GM19455 (cell line): ENCODE measurements around the gene CDH6.
"Not testable (repeated sequence)": the region's sequence is repeated elsewhere in the genome, so short reads cannot be mapped to it uniquely, and the experiment has no call there.

ENCODE experiments used
- ATAC-seq: cut with Tn5 transposase; IDR thresholded peaks from one replicate; pipeline ENCODE4 v1.9.1; 2021; ENCODE audit not compliant: unreplicated experiment

The CDH6 gene

DNA sequence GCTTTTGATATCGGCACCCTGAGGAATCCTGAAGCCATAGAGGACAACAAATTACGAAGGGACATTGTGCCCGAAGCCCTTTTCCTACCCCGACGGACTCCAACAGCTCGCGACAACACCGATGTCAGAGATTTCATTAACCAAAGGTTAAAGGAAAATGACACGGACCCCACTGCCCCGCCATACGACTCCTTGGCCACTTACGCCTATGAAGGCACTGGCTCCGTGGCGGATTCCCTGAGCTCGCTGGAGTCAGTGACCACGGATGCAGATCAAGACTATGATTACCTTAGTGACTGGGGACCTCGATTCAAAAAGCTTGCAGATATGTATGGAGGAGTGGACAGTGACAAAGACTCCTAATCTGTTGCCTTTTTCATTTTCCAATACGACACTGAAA lies 129.5 kb downstream of the CDH6 start:
- ATAC-seq: no peak

DNA sequence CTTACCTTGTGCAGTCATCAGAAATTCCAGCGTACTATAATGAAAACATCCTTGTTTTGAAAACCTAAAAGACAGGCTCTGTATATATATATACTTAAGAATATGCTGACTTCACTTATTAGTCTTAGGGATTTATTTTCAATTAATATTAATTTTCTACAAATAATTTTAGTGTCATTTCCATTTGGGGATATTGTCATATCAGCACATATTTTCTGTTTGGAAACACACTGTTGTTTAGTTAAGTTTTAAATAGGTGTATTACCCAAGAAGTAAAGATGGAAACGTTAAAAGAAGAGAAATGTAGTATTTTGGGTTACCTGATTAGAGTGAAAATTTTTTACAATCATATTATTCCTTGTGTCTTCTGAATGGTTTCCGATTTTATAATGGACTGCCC lies 131.4 kb downstream of the CDH6 start:
- no peak for ATAC-seq

DNA sequence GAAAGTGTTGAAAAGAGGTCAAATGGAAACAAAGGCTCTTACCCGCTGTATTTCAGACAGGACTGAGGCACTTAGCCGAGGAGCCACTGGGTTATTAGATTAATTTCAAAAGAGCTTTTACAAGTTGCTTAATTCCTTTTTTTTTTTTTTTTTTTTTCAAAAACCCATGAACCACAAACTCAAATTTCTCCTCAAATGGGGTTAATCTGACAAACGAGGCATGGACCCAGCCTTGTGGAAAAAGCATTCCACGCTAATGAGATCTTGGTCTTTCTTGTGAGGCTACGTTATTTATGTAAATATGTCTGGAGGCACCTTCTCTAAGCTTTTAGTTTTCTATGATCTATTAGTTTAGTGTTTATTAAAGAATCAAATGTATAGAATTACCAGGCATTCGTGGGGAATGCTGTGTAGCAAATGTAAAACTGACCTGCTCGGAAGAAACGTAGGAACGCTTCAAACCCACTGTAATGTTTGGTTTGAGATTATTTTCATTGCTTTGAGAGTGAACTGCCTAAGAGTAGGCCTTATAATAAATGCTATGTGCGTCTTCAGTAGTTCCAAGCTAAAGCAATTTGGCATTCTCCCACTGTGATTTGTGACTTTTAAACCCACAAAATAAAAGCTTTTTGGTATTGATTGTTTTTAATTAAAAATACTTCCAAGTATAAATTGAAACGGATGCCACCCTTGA lies 134.7 kb downstream of the CDH6 start:
- ATAC-seq: no peak

DNA sequence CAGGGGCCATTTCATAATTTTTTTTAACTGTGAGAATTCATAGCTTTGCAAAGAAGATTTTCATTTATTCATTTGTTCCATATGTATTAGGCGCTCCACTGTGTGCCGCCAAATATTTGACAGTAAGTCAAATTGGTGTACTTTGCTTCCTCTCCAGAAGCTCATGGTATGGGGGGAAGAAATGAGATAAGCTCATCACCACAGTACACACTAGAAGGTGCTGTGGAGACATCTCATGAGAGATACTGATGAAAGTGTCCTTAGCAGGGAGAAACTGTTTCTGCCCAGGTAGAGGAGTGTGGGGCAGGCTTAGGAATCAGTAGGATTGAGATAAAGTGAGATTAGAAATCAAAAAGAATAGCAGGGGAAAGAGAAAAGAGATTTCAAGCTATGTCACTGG lies 136.2 kb downstream of the CDH6 start:
- no peak for ATAC-seq

DNA sequence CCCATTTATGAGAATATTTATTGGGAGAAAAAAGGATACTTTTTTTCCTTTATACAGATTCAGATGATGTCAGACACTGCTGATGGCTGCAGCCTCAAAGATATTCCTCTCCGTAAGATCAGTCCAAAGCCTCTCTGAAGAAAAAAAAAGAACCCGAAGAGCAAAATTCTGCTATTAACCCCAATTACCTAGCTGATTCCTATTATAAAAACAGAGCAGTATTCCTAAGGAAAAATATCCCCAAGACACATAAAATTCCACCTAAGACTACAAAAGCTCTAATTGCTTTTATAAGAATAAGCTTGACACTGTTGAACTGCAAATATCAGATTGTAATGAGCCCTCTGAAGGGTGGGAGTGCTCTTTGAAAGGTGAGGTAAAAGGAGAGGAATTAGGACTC lies 138.7 kb downstream of the CDH6 start:
- ATAC-seq: no peak

DNA sequence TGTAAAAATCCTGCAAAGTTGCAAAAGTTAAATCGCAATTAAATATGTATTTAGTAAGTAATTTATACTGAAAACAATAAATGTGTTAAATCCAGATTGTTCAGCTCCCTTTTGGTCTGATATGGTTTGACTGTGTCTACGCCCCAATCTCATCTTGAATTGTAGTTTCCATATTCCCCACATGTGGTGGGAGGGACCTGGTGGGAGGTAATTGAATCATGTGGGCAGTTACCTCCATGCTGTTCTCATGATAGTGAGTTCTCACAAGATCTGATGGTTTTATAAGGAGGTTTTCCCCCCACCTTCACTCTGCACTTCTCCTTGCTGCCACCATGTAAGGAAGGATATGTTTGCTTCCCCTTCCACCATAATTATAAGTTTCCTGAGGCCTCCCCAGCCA lies 140.0 kb downstream of the CDH6 start:
- ATAC-seq: no peak

DNA sequence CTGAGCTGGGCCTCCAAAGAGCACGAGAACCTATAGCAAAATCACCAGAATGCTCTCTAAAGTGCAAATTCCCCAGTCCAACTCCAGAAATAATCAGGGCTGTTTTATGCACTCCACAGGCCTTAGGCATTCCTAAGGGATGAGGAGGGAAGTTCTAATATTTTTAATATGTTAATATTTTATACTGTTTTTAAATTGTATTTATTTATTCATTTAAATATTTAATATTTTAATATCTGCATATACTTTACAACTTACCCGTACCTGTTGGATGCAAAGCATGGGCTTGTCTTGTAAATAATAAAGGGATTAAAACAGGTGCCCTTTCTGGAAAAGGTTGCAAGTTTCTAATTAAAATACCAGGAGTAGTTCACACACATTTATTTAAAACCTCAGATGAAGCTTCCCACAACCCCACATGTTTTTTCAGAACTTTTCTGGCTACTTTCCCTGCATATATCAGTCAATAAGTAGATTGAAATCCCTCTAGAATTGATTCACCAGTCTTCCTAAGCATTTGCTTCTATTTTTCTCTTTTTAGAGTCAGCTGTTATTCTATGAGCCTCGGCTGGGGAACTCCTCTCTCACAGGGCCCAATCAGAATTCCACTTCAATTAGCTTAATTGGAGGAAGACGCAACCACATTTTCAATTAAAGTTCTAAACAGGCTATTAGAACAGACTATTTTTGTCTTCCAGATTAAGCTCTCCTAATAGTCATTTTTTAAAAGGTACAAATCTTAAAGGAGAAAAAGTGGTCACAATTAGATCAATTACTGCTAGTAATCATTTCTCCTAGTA lies 140.8 kb downstream of the CDH6 start:
- ATAC-seq: no peak

DNA sequence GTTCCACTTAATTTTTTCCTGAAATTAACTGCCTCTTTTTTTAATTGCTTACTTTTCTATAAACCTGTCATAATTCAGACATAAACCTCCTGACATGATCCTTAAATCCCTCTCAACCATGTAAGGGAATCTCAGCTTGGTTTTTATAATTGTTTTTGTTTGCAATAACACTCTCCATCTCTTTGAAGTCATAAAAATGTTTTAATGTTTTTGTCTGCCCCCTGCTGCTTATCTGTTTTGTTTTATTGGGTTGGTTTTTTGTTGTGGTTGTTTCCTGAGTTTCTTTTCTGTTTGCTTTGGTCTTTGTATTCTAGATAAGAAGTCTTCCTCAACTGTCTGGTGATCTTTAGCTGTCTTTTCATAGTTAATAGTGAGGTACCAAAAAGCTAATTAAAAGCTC lies 142.0 kb downstream of the CDH6 start:
- ATAC-seq: no peak

DNA sequence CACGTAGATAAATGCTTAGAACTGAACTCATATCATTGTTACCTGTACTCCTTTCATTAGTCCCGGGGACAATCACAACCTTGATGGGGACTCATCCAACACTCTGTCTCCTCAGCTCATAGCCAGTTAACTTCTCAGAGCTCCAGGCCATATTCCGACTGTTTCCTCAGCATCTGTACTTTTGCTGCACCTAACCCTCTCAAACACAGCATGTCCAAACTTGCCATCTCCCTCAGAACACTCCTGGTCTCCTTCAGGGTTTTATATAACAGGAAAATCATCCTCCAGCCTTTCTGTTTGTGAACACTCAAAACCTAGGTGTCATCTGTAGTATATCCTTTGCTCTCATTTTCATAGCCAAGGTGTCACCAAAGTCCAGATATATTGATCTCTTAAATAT lies 150.5 kb downstream of the CDH6 start:
- no peak for ATAC-seq

DNA sequence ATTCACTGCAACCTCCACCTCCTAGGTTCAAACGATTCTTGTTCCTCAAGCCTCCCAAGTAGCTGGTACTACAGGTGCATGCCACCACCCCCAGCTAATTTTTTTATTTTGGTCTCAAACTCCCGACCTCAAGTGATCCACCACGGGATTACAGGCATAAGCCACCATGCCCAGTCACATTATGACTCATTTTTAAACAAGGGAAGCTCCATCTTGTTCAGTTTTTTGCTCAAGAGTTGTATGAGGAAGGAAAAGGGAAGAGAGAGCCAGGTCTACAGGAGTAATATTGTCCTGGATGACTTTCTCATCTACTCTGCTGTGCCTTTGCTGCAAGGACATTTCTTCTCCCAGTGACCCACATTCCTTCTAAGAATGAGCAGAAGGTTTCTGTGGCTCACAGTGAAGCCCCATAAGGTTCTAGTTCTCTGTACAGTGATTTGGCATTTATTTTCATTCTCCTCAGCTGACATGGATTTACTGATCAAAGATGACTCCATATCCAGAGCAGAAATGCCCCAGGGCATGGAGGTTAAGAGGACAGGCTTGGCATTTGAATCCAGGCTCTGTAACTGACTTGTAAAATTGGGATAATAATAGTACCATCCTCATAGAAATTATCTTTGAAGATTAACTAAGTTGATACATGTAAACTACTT lies 153.5 kb downstream of the CDH6 start:
- ATAC-seq: no peak

DNA sequence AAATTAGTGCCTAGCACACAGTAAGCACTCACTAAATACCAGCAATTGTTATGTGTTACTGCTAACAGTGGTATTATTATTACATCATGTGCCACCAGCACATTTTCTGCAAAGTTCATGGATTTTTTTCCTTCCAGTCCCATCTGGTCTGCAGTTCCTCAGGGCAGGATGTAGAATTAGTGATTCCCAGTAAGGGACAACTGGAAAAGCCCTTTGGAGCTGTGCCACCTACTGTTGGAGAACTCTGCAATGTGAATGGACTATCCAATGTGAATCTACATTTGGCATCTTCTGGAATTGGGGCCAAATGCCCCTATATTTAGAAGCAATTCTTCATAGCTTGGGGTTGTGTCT lies 154.0 kb downstream of the CDH6 start:
- ATAC-seq: no peak

DNA sequence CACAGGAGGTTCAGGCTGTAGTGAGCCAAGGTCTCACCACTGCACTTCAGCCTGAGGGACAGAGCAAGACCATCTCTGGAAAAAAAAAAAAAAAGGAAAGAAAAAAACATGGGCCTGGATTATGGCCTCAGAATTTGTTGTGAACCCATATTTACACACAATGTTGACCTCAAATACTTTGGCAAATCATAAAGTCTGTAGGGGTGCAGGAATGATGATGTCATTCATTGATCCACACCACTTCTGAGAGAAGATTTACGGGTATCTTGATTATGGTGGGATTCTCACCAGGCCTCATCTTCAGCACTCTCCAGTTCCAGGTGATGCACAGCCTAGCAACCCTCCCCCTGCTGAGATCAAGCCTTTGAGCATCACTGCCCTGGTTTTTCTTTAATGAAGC lies 156.9 kb downstream of the CDH6 start:
- ATAC-seq: no peak

DNA sequence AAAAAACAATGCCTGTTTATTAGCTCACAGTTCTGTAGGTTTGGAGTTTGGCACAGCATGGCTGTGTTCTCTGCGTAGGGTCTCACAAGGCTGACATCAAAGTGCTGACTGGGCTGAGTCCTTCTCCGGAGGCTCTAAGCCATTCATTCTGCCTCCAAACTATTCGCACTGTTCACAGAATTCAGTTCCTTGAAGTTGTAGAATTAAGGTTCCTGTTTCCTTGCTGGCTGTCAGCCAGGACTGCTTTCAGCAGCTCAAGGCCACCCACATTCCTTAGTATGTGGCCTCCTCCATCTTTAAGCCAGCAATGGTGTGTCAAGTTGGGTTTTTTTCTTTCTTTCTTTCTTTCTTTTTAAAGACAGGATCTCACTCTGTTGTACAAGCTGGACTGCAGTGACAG lies 161.9 kb downstream of the CDH6 start:
- no peak for ATAC-seq

DNA sequence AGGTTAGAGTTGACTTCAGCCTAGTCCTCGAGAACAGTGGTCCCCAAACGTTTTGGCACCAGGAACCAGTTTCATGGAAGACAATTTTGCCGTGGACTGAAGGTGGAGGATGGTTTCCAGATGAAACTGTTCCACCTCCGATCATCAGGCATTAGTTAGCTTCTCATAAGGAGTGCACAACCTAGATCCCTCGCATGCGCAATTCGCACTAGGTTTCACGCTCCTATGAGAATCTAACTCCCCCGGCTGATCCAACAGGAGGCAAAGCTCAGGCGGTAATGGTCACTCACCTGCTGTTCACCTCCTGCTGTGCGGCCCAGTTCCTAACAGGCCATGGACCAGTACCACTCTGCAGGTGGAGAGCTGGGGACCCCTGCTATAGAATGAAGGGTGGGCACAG lies 163.6 kb downstream of the CDH6 start:
- ATAC-seq: no peak

DNA sequence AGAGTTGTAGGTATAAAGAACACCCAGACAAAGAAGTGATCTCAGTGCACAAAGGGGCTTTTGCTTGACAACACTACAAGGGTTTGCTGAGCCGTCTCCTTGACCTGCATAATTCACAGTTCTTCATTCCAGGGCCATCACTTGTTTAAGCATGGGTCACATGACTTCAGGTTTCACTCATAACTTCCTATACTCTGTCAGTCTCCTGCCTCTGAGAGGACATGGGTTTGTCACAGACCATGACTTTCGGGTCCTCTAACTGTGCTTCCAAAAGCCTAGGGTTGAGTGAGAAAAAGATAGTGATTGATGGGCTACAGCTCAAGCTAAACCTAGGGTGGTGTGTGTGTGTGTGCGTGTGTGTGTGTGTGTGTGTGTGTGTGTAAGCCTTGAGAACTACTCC lies 166.4 kb downstream of the CDH6 start:
- no peak for ATAC-seq

DNA sequence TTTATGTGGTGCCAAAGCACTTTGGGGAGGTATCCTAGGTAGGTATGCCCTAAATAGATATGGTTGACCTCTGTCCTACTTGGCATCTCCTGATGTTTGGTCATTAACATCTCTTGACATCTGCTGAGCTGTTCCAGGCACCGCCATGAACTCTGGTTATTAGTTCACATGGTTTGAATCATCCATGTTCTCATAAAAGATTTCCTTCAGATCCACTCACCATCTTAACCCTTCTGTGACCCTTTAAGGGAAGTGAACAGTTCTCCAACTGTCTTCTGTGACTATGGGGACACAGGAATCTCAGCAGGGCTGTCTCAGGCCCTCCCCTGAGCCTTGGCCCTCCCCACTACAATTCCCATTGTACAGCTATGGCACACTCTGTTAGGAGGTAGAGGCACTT lies 167.7 kb downstream of the CDH6 start:
- no peak for ATAC-seq

DNA sequence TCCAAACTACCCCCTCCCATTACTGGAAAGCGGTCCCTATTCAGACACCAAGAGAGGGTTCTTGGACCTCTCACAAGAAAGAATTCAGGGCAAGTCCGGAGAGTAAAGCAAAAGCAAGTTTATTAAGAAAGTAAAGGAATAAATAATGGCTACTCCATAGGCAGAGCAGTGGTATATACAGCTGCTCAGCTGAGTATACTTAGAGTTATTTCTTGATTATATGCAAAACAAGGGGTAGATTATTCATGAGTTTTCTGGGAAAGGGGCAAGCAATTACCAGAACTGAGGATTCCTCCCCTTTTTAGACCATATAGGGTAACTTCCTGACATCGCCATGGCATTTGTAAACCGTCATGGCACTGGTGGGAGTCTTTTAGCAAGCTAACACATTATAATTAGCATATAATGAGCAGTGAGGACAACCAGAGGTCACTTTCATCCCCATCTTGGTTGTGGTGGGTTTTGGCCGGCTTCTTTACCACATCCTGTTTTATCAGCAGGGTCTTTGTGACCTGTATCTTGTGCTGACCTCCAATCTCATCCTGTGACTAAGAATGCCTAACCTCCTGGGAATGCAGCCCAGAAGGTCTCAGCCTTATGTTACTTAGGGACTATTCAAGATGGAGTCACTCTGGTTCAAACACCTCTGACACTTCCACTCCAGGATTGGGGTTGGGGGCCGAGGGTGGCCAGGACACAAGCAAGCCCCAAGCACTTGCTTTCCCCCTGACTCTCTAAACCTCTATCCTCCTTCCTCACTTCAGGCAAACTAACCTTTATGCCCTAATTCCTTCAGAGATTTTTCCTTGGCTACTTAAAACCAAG lies 168.4 kb downstream of the CDH6 start:
- ATAC-seq: not testable (repeated sequence)

DNA sequence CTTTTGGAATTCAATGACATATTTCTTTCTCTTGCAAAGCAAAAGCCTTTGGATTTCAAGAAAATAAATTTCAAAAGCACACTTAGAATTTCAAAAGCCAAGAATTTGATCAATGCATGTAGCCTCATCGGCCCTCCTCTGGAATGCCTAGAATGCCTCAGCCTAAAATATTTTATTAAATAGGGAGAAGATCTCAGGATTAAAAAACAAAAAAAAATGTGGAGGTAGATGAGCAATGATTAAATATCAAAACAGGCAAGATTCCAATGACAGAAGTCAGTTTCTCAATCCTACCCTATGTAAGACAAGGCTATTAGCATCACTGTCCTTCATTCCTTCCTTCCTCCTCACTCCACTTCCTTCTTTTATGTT lies 169.0 kb downstream of the CDH6 start:
- ATAC-seq: no peak

DNA sequence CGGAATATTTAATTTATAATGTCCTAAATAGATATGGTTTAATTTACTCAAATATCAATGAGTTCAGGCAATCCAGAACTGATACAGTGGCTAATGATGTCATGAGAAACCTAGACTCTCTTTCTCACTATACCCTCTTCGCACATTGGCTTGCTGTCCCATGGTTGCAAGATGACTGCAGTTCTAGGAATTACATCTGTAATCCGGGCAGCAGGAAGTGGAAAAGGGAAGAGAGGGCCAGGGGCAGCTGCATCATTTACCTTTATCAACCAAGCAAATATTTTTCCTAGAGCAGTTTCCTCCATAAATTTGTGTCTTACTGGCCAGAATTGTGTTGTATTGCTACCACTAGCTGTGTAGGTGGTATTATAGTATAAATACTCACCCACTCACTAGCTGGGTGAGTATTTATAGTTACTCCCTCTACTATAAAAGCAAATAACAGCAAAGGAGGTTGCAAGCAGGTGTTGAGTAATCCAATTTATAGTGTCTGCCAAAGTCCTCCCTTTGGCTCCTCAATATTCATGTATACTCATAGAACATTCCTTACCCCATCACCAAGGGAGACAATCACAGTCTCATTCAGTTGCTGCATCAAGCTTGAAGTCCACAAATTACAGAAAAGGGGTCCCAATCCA lies 169.6 kb downstream of the CDH6 start:
- no peak for ATAC-seq

DNA sequence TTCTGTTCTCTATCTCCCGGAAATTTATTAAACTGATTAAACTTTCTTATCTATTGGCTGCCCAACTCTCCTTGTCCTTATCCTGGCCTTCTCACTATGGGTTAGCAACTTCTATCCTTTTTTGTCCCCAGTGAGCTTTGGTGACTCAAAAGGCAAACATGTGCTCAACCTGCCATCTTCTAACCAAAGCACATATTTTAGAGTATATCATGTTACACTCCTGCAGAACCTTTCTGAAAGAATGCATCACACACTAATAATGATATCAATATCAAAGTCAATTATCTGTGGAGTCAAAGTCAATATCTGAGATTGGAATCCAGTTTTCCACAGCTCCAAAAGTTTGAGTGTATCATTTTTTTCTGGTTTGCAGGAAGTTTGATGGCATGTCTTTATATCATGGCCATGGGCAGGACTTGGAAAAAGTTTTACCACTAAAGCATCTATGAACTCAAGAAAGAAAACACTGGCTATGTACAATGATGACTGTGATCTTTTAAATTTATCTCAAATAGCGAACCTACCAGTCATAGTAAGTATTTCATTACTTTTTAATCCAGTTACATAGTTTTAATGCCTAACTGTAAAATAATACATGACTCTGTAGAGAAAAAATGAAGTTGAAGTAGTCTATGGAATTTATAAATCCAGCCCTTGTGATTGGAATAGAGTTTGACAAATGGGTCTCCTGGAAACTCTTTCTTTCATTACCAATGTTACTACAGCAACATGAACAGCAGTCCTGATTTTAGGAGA lies 171.6 kb downstream of the CDH6 start:
- ATAC-seq: no peak
